Breast epithelium (tissue), 4 donors: ENCODE data around the gene AK8. TPM values are rescaled to one million over a fixed set of nuclear protein-coding genes. Genes with fewer than 3 reads are reported as not detected.

ENCODE experiments used
- DNase-seq, 2 donors: peaks; one replicate each; pipeline ENCODE4 v3.0.0-alpha.2; 2019; ENCODE audit warnings: low spot score in 2 of 2
- H3K27ac ChIP-seq, 2 donors: fragments of 200-600 bp; sonication (generic) in 1 of 2; one replicate each; pipeline ENCODE4 v1.5.1; 2016 to 2019; ENCODE audit warnings: mild to moderate bottlenecking in 1 of 2
- H3K27me3 ChIP-seq, 2 donors: fragments of 200-600 bp; sonication (generic) in 1 of 2; one replicate each; pipeline versions ENCODE4 v1.5.1 to v1.6.0; 2017 to 2019; ENCODE audit warnings: control low read depth in 1 of 2, mild to moderate bottlenecking in 1 of 2
- H3K36me3 ChIP-seq: fragments of 200-600 bp; one replicate; pipeline ENCODE4 v1.5.1; 2019
- H3K4me1 ChIP-seq, 2 donors: fragments of 200-600 bp; sonication (generic); one replicate each; pipeline ENCODE4 v1.5.1; 2016 to 2019; ENCODE audit warnings: control low read depth in 1 of 2
- H3K4me3 ChIP-seq, 3 donors: fragments of 200-600 bp; sonication (generic); 1 replicate in 2 of 3; 2 replicates in 1 of 3; pipeline ENCODE4 v1.5.1; 2016 to 2019; ENCODE audit warnings: mild to moderate bottlenecking in 3 of 3, moderate library complexity in 2 of 3
- H3K9me3 ChIP-seq, 2 donors: fragments of 200-600 bp; sonication (generic) in 1 of 2; one replicate each; pipeline ENCODE4 v1.5.1; 2016 to 2019; ENCODE audit warnings: control low read depth in 1 of 2
- CTCF ChIP-seq, 3 donors: fragments of 450-650 bp; IDR thresholded peaks; one replicate each; pipeline ENCODE4 v1.5.1; 2016 to 2017; ENCODE audit warnings: antibody characterized with exemption in 3 of 3, mild to moderate bottlenecking in 3 of 3, moderate library complexity in 3 of 3
- POLR2A ChIP-seq: fragments of 450-650 bp; IDR thresholded peaks from one replicate; pipeline ENCODE4 v1.6.1; 2016; ENCODE audit warnings: antibody characterized with exemption, mild to moderate bottlenecking, moderate library complexity
- POLR2AphosphoS5 ChIP-seq, 3 donors: sonication (generic); formaldehyde crosslinking; IDR thresholded peaks; one replicate each; pipeline ENCODE4 v1.6.1; 2017; ENCODE audit warnings: antibody characterized with exemption in 3 of 3
- intact Hi-C: fragments of 100-400 bp; cut with DNase I; formaldehyde crosslinking; loops from one replicate; pipeline ENCODE4 v1.15.1; 2023; ENCODE audit warnings: low total_unique reads
- total RNA-seq, 3 donors: library from RNA; depleted of rRNA; stranded (reverse); fragments of >200 nt; gene quantifications; one replicate each; pipeline ENCODE4 v1.1.0, GENCODE V29; 2016

Gene AK8
- total RNA-seq, 3 donors from 2014 or later: 0.66 to 2.6 (median 1.0) TPM

GRCh38 chr9:132833550-132834121, 44.4 kb downstream of the AK8 start:
- H3K27ac ChIP-seq: no peak overlapping the region
- H3K4me1 ChIP-seq: no peaks in the 10 kb centered on the region
- H3K4me3 ChIP-seq: no peak overlapping the region
- no peaks in the 10 kb centered on the region for H3K27me3 ChIP-seq
- no peak for DNase-seq
- intact Hi-C loops: no loop called here
- H3K9me3 ChIP-seq: no peaks in the 10 kb centered on the region
- H3K36me3 ChIP-seq: no peaks in the 10 kb centered on the region
- TF ChIP-seq CTCF (IDR thresholded peaks at IDR 0.05) (no peak), POLR2A (no peak), POLR2AphosphoS5 (IDR thresholded peaks at IDR 0.05) (no peak)

- no peak overlapping the region for H3K4me3 ChIP-seq
- no peak for DNase-seq
- H3K4me1 ChIP-seq: no peaks in the 10 kb centered on the region
- H3K9me3 ChIP-seq: no peaks in the 10 kb centered on the region
- no peaks in the 10 kb centered on the region for H3K27me3 ChIP-seq
- H3K36me3 ChIP-seq: no peaks in the 10 kb centered on the region
- H3K27ac ChIP-seq: no peak overlapping the region
- TF ChIP-seq POLR2A (no peak), CTCF (IDR thresholded peaks at IDR 0.05) (no peak), POLR2AphosphoS5 (IDR thresholded peaks at IDR 0.05) (no peak)
- intact Hi-C loops: no loop called here
Observed at GRCh38 chr9:132832171-132832881, 45.8 kb downstream of the AK8 start.

- Histone ChIP-seq H3K27ac (no peak overlapping the region), H3K4me3 (no peak overlapping the region), H3K27me3 (no peaks in the 10 kb centered on the region), H3K36me3 (no peaks in the 10 kb centered on the region), H3K9me3 (no peaks in the 10 kb centered on the region), H3K4me1 (no peaks in the 10 kb centered on the region)
- TF ChIP-seq POLR2AphosphoS5 (IDR thresholded peaks at IDR 0.05) (no peak), CTCF (IDR thresholded peaks at IDR 0.05) (no peak), POLR2A (no peak)
- no peak for DNase-seq
- intact Hi-C loops: no loop called here
Observed at GRCh38 chr9:132828201-132828770, 49.8 kb downstream of the AK8 start.

- no peaks in the 10 kb centered on the region for H3K9me3 ChIP-seq
- H3K4me1 ChIP-seq: no peaks in the 10 kb centered on the region
- no peaks in the 10 kb centered on the region for H3K27me3 ChIP-seq
- TF ChIP-seq POLR2AphosphoS5 (IDR thresholded peaks at IDR 0.05): no peak
- no peak for TF ChIP-seq POLR2A
- TF ChIP-seq CTCF (IDR thresholded peaks at IDR 0.05): no peak
- no peak for DNase-seq
- intact Hi-C loops: no loop called here
- no peak overlapping the region for H3K4me3 ChIP-seq
- no peaks in the 10 kb centered on the region for H3K36me3 ChIP-seq
- no peak overlapping the region for H3K27ac ChIP-seq
Observed at GRCh38 chr9:132827366-132827765, 50.7 kb downstream of the AK8 start.

DNA sequence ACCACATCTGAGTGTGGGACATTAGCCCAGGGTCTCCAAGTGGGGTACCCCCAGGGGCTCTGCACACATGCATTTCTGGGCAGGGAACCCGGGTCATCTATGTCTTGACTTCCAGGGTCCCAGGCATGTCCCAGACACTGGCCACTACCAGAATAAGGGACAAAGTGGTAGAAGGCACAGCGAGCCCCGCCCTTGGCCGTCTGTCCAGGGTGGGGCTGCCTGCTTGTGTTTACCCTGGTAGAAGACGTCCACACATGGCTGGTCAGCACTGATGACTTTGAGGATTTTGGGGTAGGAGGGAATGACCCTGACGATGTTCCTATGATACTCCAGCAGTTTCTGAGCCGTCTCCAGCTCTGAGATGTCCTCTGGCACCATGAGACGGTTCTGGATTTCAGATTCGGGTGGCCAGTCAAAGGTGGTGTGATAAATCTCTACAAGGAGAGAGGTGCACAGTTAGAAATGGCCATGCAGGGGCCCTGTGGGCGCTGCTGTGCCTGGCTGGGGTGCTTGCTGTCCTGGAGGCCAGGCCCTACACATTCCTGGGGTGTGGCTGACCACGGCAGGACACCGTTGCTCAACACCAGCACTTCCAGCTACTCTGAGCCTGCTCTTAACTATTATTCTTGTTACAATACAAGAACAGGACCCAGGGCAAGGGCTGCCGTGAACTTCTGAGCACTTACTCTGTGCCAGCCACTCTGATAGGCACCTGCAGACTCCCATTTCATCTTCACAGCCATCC, 51.3 kb downstream of the AK8 start:
- intact Hi-C loops: no loop called here
- Histone ChIP-seq H3K36me3 (no peaks in the 10 kb centered on the region), H3K9me3 (no peaks in the 10 kb centered on the region), H3K4me1 (no peaks in the 10 kb centered on the region), H3K4me3 (no peak overlapping the region), H3K27me3 (no peaks in the 10 kb centered on the region), H3K27ac (no peak overlapping the region)
- TF ChIP-seq POLR2AphosphoS5 (IDR thresholded peaks at IDR 0.05): no peak
- no peak for TF ChIP-seq POLR2A
- no peak for TF ChIP-seq CTCF (IDR thresholded peaks at IDR 0.05)
- no peak for DNase-seq
